ENCODE measurements around the gene MAPK8IP3.

- TF ChIP-seq CTCF (IDR thresholded peaks at IDR 0.05) (no peak), EZH2 (IDR thresholded peaks at IDR 0.05; ENCODE audit: borderline replicate concordance, insufficient read depth, low read depth, low read length, poor library complexity, severe bottlenecking) (no peak)
Observed at GRCh38 chr16:1713331-1713730, 7.3 kb downstream of the MAPK8IP3 start.
